PC-9 (cell line): ENCODE data around the gene SIX2. TPM values are rescaled to one million over a fixed set of nuclear protein-coding genes. Genes with fewer than 3 reads are reported as not detected.

Experiments used
- BruUV-seq: library from RNA; stranded (reverse); fragments of 400-500 nt; replicated peaks from 2 replicates; lab custom pipeline; 2021; lab: Mats Ljungman, UMichigan
- CTCF ChIA-PET: fragments of 300-600 bp; sonication (Branson Sonifier 250); formaldehyde crosslinking; loops from one replicate; lab custom pipeline; 2022; ENCODE audit warnings: antibody characterized with exemption; lab: Charles Lee
- POLR2A ChIA-PET: fragments of 300-600 bp; sonication (Branson Sonifier 250); formaldehyde crosslinking; loops from one replicate; lab custom pipeline; 2022; ENCODE audit warnings: antibody characterized with exemption; ENCODE audit not compliant: unreplicated experiment; lab: Charles Lee
- DNase-seq, 2 experiments: peaks; one replicate each; pipeline versions ENCODE4 v3.0.0 to v3.0.0-alpha.2; 2015 to 2022; ENCODE audit warnings: mixed read lengths in 1 of 2
- H2AFZ ChIP-seq: fragments of 200-600 bp; sonication (generic); 2 replicates; pipeline ENCODE4 v1.8.1; 2017; ENCODE audit warnings: antibody characterized with exemption
- H3F3A ChIP-seq: fragments of 200-600 bp; sonication (generic); 2 replicates; pipeline ENCODE4 v1.8.1; 2017; ENCODE audit warnings: antibody characterized with exemption, mild to moderate bottlenecking, low read depth; ENCODE audit not compliant: insufficient read depth
- H3K27ac ChIP-seq: fragments of 200-600 bp; sonication (generic); 2 replicates; pipeline ENCODE4 v1.6.1; 2016; ENCODE audit warnings: mixed run types
- H3K27me3 ChIP-seq: fragments of 200-600 bp; sonication (generic); 2 replicates; pipeline ENCODE4 v1.6.1; 2016; ENCODE audit warnings: low read depth, mixed run types; ENCODE audit not compliant: insufficient read depth
- H3K36me3 ChIP-seq: fragments of 200-600 bp; sonication (generic); 2 replicates; pipeline ENCODE4 v1.6.1; 2016; ENCODE audit warnings: low read depth, mixed run types
- H3K4me1 ChIP-seq: fragments of 200-600 bp; sonication (generic); replicated peaks from 2 replicates; pipeline ENCODE4 v1.6.1; 2016; ENCODE audit warnings: mixed run types; ENCODE audit not compliant: insufficient read depth
- H3K4me2 ChIP-seq: fragments of 200-600 bp; sonication (generic); 2 replicates; pipeline ENCODE4 v1.6.1; 2017; ENCODE audit warnings: mixed run types
- H3K4me3 ChIP-seq: fragments of 200-600 bp; sonication (generic); 2 replicates; pipeline ENCODE4 v1.6.1; 2016; ENCODE audit warnings: mixed run types
- H3K79me2 ChIP-seq: fragments of 200-600 bp; sonication (generic); 2 replicates; pipeline ENCODE4 v1.6.1; 2017; ENCODE audit warnings: low read depth, mixed run types
- H3K9me2 ChIP-seq: fragments of 200-600 bp; sonication (generic); 2 replicates; pipeline ENCODE4 v1.8.1; 2017; ENCODE audit warnings: mild to moderate bottlenecking; ENCODE audit not compliant: insufficient read depth
- H3K9me3 ChIP-seq: fragments of 200-600 bp; sonication (generic); 2 replicates; pipeline ENCODE4 v1.8.1; 2016; ENCODE audit warnings: low read depth; ENCODE audit not compliant: insufficient read depth
- H4K20me1 ChIP-seq: fragments of 200-600 bp; sonication (generic); 2 replicates; pipeline ENCODE4 v1.8.1; 2017; ENCODE audit not compliant: insufficient read depth
- CTCF ChIP-seq: fragments of 200-600 bp; sonication (generic); conservative IDR thresholded peaks from 2 replicates; pipeline ENCODE4 v1.6.1; 2017; ENCODE audit warnings: mixed run types, antibody characterized with exemption, mild to moderate bottlenecking, moderate library complexity
- EZH2 ChIP-seq: fragments of 200-600 bp; sonication (generic); IDR thresholded peaks from 2 replicates; pipeline ENCODE4 v1.8.0; 2017; ENCODE audit warnings: antibody characterized with exemption, low read depth
- intact Hi-C: fragments of 100-400 bp; cut with micrococcal nuclease; formaldehyde crosslinking; loops from one replicate; pipeline ENCODE4 v1.10.0; 2022; ENCODE audit not compliant: unreplicated experiment
- total RNA-seq: library from RNA; stranded (reverse); gene quantifications from 2 replicates; pipeline ENCODE4 v1.2.3, GENCODE V29; 2021

SIX2 gene
- total RNA-seq, 1 experiment from 2014 or later: 10.2 TPM

GRCh38 chr2:44979581-44979980 lies 29.7 kb downstream of the SIX2 start:
- Histone ChIP-seq H3K4me3 (no peak overlapping the region), H2AFZ (no peak overlapping the region), H3K36me3 (no peaks in the 10 kb centered on the region), H3K27me3 (no peaks in the 10 kb centered on the region), H3K4me2 (no peak overlapping the region), H3K9me3 (peaks cover 7% of the 10 kb centered on the region; the same call in 1 of the 2 replicates), H3K4me1 (no peaks in the 10 kb centered on the region), H3K27ac (no peak overlapping the region), H4K20me1 (no peaks in the 10 kb centered on the region), H3K79me2 (no peaks in the 10 kb centered on the region), H3K9me2 (no peaks in the 10 kb centered on the region), H3F3A (no peaks in the 10 kb centered on the region)
- BruUV-seq: no TSS peak
- peak in 1 of 2 experiments; percentile 30 for DNase-seq
- intact Hi-C loops: no loop called here
- ChIA-PET POLR2A (no interaction called here), CTCF (interaction anchor here (0.6 kb wide), 1 partner anchor 517 kb away, joined by 3 read pairs; no protein-coding TSS in a partner anchor)
- TF ChIP-seq CTCF (no peak), EZH2 (no peak)

GRCh38 chr2:44975571-44976450 lies 33.4 kb downstream of the SIX2 start:
- CTCF ChIA-PET: interaction anchor here (0.6 kb wide), 1 partner anchor 1291 kb away, joined by 3 read pairs; no protein-coding TSS in a partner anchor
- no peaks in the 10 kb centered on the region for H3K9me2 ChIP-seq

More at GRCh38 chr2:44975571-44976450, 33.4 kb downstream of the SIX2 start:
- Histone ChIP-seq H3K4me3 (no peak overlapping the region), H4K20me1 (no peaks in the 10 kb centered on the region), H3K4me2 (no peak overlapping the region), H2AFZ (no peak overlapping the region), H3K27me3 (no peaks in the 10 kb centered on the region), H3K9me3 (no peaks in the 10 kb centered on the region), H3K79me2 (no peaks in the 10 kb centered on the region), H3K36me3 (no peaks in the 10 kb centered on the region), H3K4me1 (no peaks in the 10 kb centered on the region), H3K27ac (no peak overlapping the region), H3F3A (no peaks in the 10 kb centered on the region)
- intact Hi-C loops: loop anchor here (2.0 kb wide), 1 partner anchor 733 kb away; no protein-coding TSS in a partner anchor
- no TSS peak for BruUV-seq
- POLR2A ChIA-PET: interaction anchor here (0.8 kb wide), 1 partner anchor 531 kb away, joined by 3 read pairs; no protein-coding TSS in a partner anchor
- TF ChIP-seq CTCF (no peak), EZH2 (no peak)
- DNase-seq: no peak
